ENCODE data around the gene EFNB2.

- TF ChIP-seq USF1 (IDR thresholded peaks at IDR 0.05), result no peak
- TF ChIP-seq REST (IDR thresholded peaks at IDR 0.05; ENCODE audit: low read depth), result no peak
- TF ChIP-seq EP300 (IDR thresholded peaks at IDR 0.05; ENCODE audit: borderline replicate concordance), result no peak
- TF ChIP-seq MAX (IDR thresholded peaks at IDR 0.05), result no peak
- no peak for TF ChIP-seq NFIC (IDR thresholded peaks at IDR 0.05)
Observed at GRCh38 chr13:106568299-106569003, 33.0 kb upstream of the EFNB2 start.
